CD4-positive, CD25-positive, alpha-beta regulatory T cell (primary cell): ENCODE results near the gene IMMP1L. TPM values are rescaled to one million over a fixed set of nuclear protein-coding genes. Genes with fewer than 3 reads are reported as not detected.

Source experiments
- ATAC-seq, 2 donors: fragments of 150-1000 bp; cut with Tn5 transposase; one replicate each; pipeline ENCODE4 v1.10.0; 2021; ENCODE audit warnings: low read depth in 2 of 2, moderate number of reproducible peaks in 2 of 2, moderate library complexity in 1 of 2
- DNase-seq, 3 donors: peaks; one replicate each; pipeline versions ENCODE4 v3.0.0 to v3.0.0-alpha.2; 2012 to 2022; ENCODE audit warnings: mixed read lengths in 1 of 3
- H3K27ac ChIP-seq: one replicate; pipeline ENCODE4 v1.7.0; 2013; ENCODE audit warnings: mild to moderate bottlenecking, low read length; ENCODE audit not compliant: insufficient read depth, poor library complexity, severe bottlenecking
- H3K27me3 ChIP-seq: one replicate; pipeline ENCODE4 v1.7.0; 2013; ENCODE audit warnings: low read length; ENCODE audit not compliant: control insufficient read depth, insufficient read depth
- H3K36me3 ChIP-seq: one replicate; pipeline ENCODE4 v1.7.0; 2013; ENCODE audit warnings: mild to moderate bottlenecking, low read length, moderate library complexity; ENCODE audit not compliant: control insufficient read depth, insufficient read depth
- H3K4me1 ChIP-seq: 2 replicates; pipeline ENCODE4 v1.7.0; 2013; ENCODE audit warnings: mild to moderate bottlenecking, low read length; ENCODE audit not compliant: insufficient read depth, control insufficient read depth, poor library complexity, severe bottlenecking
- H3K4me3 ChIP-seq: one replicate; pipeline ENCODE4 v1.7.0; 2013; ENCODE audit warnings: low read depth, mild to moderate bottlenecking, low read length, moderate library complexity
- H3K9me3 ChIP-seq, 2 experiments: 1 replicate in 1 of 2; 2 replicates in 1 of 2; pipeline ENCODE4 v1.7.0; 2013; ENCODE audit warnings: low read length in 2 of 2, mild to moderate bottlenecking in 1 of 2, moderate library complexity in 1 of 2; ENCODE audit not compliant: control insufficient read depth in 2 of 2
- H3K27ac Mint-ChIP-seq, 3 donors: one replicate each; pipeline ENCODE4 v1.8.0; 2020 to 2022; ENCODE audit warnings: mild to moderate bottlenecking in 3 of 3, mixed read lengths in 3 of 3, moderate library complexity in 2 of 3
- H3K27me3 Mint-ChIP-seq: one replicate; pipeline ENCODE4 v1.8.0; 2022; ENCODE audit warnings: mild to moderate bottlenecking, mixed read lengths
- H3K36me3 Mint-ChIP-seq: one replicate; pipeline ENCODE4 v1.8.0; 2020; ENCODE audit warnings: mixed read lengths
- H3K4me1 Mint-ChIP-seq, 4 donors: one replicate each; pipeline ENCODE4 v1.8.0; 2020 to 2022; ENCODE audit warnings: mixed read lengths in 4 of 4, mild to moderate bottlenecking in 1 of 4
- H3K4me3 Mint-ChIP-seq, 4 donors: one replicate each; pipeline ENCODE4 v1.8.0; 2020 to 2022; ENCODE audit warnings: mild to moderate bottlenecking in 4 of 4, mixed read lengths in 4 of 4, moderate library complexity in 3 of 4
- H3K9me3 Mint-ChIP-seq, 7 donors: one replicate each; pipeline ENCODE4 v1.8.0; 2020 to 2022; ENCODE audit warnings: mixed read lengths in 7 of 7, mild to moderate bottlenecking in 3 of 7, moderate library complexity in 2 of 7
- polyA plus RNA-seq, 4 donors: library from polyadenylated mRNA; unstranded; fragments of 300-500 nt; fragmentation: Illumina TruSeq; gene quantifications; one replicate each; pipeline ENCODE4 v1.2.3, GENCODE V29; 2021
- total RNA-seq: library from RNA; stranded (reverse); gene quantifications from one replicate; pipeline ENCODE4 v1.2.3, GENCODE V29; 2022

The IMMP1L gene
- total RNA-seq = 9.8 TPM
- 10 to 100 TPM; 38.5 to 58.1 (median 46.5) TPM for polyA plus RNA-seq

GRCh38 chr11:31509429-31510345 lies at the start of gene IMMP1L, which contains the start of gene ELP4:
Gene IMMP1L (minus strand): TSS chr11:31509622. CDS start chr11:31463276, 46,346 bp downstream.
Gene ELP4 (plus strand): TSS chr11:31509767. CDS start chr11:31509785, 18 bp downstream.
- H3K36me3 Mint-ChIP-seq = peaks cover 8% of the 10 kb centered on the region
- peak within 1 kb of the TSS; percentile 96 to 100 (median 98) for H3K4me3 Mint-ChIP-seq
- no peaks in the 10 kb centered on the region for H3K27me3 Mint-ChIP-seq
- H3K27ac Mint-ChIP-seq = peak within 1 kb of the TSS; percentile 98 to 100 (median 99)
- H3K27ac ChIP-seq = peak within 1 kb of the TSS; percentile 83
- no peaks in the 10 kb centered on the region for H3K9me3 ChIP-seq
- H3K27me3 ChIP-seq = no peaks in the 10 kb centered on the region
- peaks cover 28% of the 10 kb centered on the region for H3K4me1 ChIP-seq
- peak within 1 kb of the TSS; percentile 98 for H3K4me3 ChIP-seq
- DNase-seq (peak; percentile 93 to 98 (median 97)), ATAC-seq (peak; percentile 100)
- peaks cover 15 to 57% (median 43%) of the 10 kb centered on the region in 4 donors for H3K4me1 Mint-ChIP-seq
- H3K9me3 Mint-ChIP-seq = no peaks in the 10 kb centered on the region
- H3K36me3 ChIP-seq = peaks cover 4% of the 10 kb centered on the region

DNA sequence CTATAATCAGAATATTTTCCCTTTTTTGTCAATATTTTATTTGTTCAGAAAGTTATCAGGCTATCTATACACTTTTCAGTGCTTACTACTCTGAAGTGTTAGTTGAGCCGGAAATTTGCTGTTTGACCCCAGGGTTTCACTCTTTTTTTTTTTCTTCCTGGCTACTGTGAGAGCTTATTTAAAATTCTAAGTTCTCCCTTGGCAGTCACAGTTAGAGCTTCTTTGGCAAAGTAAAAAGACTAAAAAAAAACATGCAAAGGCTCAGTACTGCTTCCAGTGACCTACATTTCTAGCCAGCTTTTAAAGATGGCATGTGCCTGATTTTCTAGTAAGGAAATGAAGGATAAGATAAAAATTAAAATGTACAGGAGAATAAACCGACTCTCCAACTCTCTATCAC lies 48.6 kb upstream of the IMMP1L start:
- no peaks in the 10 kb centered on the region for H3K36me3 Mint-ChIP-seq
- no peak overlapping the region for H3K4me3 Mint-ChIP-seq
- no peak for DNase-seq
- no peaks in the 10 kb centered on the region for H3K9me3 ChIP-seq
- ATAC-seq = no peak
- H3K27me3 Mint-ChIP-seq = no peaks in the 10 kb centered on the region
- H3K4me1 ChIP-seq = no peaks in the 10 kb centered on the region
- H3K9me3 Mint-ChIP-seq = no peaks in the 10 kb centered on the region
- H3K27ac Mint-ChIP-seq = no peak overlapping the region
- H3K27ac ChIP-seq = no peak overlapping the region
- H3K4me3 ChIP-seq = no peak overlapping the region
- peaks cover 0 to 4% (median 0%) of the 10 kb centered on the region in 4 donors for H3K4me1 Mint-ChIP-seq
- no peaks in the 10 kb centered on the region for H3K36me3 ChIP-seq
- no peaks in the 10 kb centered on the region for H3K27me3 ChIP-seq

DNA sequence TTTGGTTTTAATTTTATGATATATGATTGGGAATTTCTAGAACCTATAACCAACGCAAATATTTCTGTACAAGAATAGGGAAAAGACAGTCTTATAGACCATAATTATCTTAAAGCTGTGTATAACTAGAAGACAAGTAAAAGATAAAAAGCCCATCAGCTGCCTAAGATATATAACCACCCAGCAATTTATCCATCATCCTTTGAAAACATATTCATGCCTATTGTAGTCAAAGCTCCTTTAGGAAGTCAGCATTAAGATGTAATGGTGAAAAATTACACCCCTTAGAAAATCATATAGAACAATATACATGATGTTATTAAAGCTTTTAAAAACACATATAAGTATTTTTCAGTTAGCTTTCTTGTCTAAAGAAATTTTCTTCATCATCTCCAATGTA lies 46.5 kb upstream of the IMMP1L start:
- Mint-ChIP-seq H3K9me3 (no peaks in the 10 kb centered on the region), H3K27ac (no peak overlapping the region), H3K36me3 (no peaks in the 10 kb centered on the region), H3K4me1 (peaks cover 0 to 4% (median 3%) of the 10 kb centered on the region in 4 donors), H3K4me3 (no peak overlapping the region), H3K27me3 (no peaks in the 10 kb centered on the region)
- ATAC-seq (no peak), DNase-seq (no peak)
- H3K27me3 ChIP-seq = no peaks in the 10 kb centered on the region
- no peak overlapping the region for H3K27ac ChIP-seq
- H3K4me3 ChIP-seq = no peak overlapping the region
- H3K36me3 ChIP-seq = no peaks in the 10 kb centered on the region
- no peaks in the 10 kb centered on the region for H3K4me1 ChIP-seq
- no peaks in the 10 kb centered on the region for H3K9me3 ChIP-seq

DNA sequence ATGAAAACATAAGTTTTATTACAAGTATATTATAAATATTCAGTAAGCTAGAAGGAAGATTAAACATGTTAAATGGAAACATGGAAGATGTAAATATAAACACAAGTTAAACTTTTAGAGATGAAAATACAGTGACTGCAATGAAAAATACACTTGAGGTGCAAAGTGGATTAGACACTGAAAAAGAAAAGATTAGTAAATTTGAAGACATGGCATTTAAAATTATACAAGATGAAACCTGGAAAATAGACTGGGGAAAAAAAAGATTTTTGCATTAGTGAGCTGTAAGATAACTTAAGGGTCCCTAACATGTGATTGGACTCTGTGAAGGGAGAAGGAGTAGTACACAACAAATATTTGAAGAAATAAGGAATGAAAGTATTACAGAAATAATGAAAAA lies 33.4 kb upstream of the IMMP1L start:
- no peaks in the 10 kb centered on the region for H3K27me3 Mint-ChIP-seq
- Histone ChIP-seq H3K4me1 (no peaks in the 10 kb centered on the region), H3K27me3 (no peaks in the 10 kb centered on the region), H3K4me3 (no peak overlapping the region), H3K27ac (no peak overlapping the region), H3K36me3 (peaks cover 21% of the 10 kb centered on the region), H3K9me3 (no peaks in the 10 kb centered on the region)
- peaks cover 0 to 4% (median 1%) of the 10 kb centered on the region in 7 donors for H3K9me3 Mint-ChIP-seq
- no peaks in the 10 kb centered on the region for H3K4me1 Mint-ChIP-seq
- no peak overlapping the region for H3K27ac Mint-ChIP-seq
- no peak for DNase-seq
- H3K36me3 Mint-ChIP-seq = peaks cover 32% of the 10 kb centered on the region
- ATAC-seq = no peak
- H3K4me3 Mint-ChIP-seq = no peak overlapping the region

DNA sequence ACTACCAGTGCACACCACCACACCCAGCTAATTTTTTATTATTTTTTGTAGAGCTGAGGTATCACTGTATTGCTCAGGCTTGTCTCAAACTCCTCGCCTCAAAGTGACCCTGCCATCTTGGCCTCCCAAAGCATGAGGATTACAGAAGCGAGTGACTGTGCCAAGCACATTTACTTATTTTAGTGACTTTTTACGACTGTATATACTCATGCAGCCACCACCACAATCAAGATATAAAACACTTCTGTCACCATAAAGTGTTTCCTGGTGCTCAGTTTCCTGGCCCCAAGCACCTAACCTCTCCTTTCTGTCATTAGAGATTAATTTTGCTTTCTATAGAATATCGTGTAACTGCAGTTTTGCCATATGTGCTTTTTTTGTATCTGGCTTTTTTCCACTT lies 26.1 kb upstream of the IMMP1L start:
- Mint-ChIP-seq H3K4me1 (peaks cover 0 to 7% (median 4%) of the 10 kb centered on the region in 4 donors), H3K27ac (no peak overlapping the region), H3K27me3 (no peaks in the 10 kb centered on the region), H3K36me3 (peaks cover 32% of the 10 kb centered on the region), H3K9me3 (no peaks in the 10 kb centered on the region), H3K4me3 (no peak overlapping the region)
- Histone ChIP-seq H3K36me3 (peaks cover 4% of the 10 kb centered on the region), H3K4me3 (no peak overlapping the region), H3K27me3 (no peaks in the 10 kb centered on the region), H3K4me1 (no peaks in the 10 kb centered on the region), H3K27ac (no peak overlapping the region), H3K9me3 (no peaks in the 10 kb centered on the region)
- DNase-seq = no peak
- no peak for ATAC-seq

GRCh38 chr11:31531293-31531692 lies 21.9 kb upstream of the IMMP1L start:
- Histone ChIP-seq H3K4me3 (no peak overlapping the region), H3K9me3 (no peaks in the 10 kb centered on the region), H3K27me3 (no peaks in the 10 kb centered on the region), H3K4me1 (no peaks in the 10 kb centered on the region), H3K36me3 (no peaks in the 10 kb centered on the region), H3K27ac (no peak overlapping the region)
- Mint-ChIP-seq H3K4me3 (no peak overlapping the region), H3K4me1 (peaks cover 2 to 22% (median 8%) of the 10 kb centered on the region in 4 donors), H3K36me3 (peaks cover 19% of the 10 kb centered on the region), H3K27me3 (no peaks in the 10 kb centered on the region), H3K27ac (no peak overlapping the region), H3K9me3 (no peaks in the 10 kb centered on the region)
- DNase-seq (no peak), ATAC-seq (no peak)

DNA sequence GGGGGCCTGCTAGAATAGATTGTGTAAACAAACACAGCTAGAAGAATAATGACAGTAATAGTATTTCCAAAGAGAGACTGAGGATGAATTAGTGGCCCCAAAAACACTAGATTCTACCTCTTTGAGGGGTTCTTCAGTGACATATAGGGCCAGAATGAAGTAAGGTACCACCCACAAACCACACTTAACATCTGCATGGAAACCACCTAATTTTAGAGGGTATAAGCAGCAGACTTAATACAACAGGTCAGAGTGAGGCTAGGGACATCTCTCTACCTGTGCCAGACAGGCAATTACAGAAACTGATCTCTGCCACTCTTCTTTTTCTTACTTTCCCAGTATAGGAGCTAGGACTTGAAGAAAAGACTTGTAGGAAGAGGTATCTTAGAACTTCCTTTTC lies 20.3 kb upstream of the IMMP1L start:
- Mint-ChIP-seq H3K4me1 (peaks cover 2 to 22% (median 9%) of the 10 kb centered on the region in 4 donors), H3K9me3 (no peaks in the 10 kb centered on the region), H3K27me3 (no peaks in the 10 kb centered on the region), H3K36me3 (peaks cover 15% of the 10 kb centered on the region), H3K4me3 (no peak overlapping the region), H3K27ac (no peak overlapping the region)
- Histone ChIP-seq H3K27ac (no peak overlapping the region), H3K36me3 (no peaks in the 10 kb centered on the region), H3K9me3 (no peaks in the 10 kb centered on the region), H3K4me3 (no peak overlapping the region), H3K4me1 (no peaks in the 10 kb centered on the region), H3K27me3 (no peaks in the 10 kb centered on the region)
- DNase-seq (no peak), ATAC-seq (no peak)
